Upper lobe of left lung (tissue), 6 donors: ENCODE data around the gene YY2. TPM values are rescaled to one million over a fixed set of nuclear protein-coding genes. Genes with fewer than 3 reads are reported as not detected.

ENCODE experiments used
- ATAC-seq, 2 donors: fragments of 200-7000 bp; cut with Tn5 transposase; one replicate each; pipeline ENCODE4 v1.9.1; 2022; ENCODE audit warnings: mild to moderate bottlenecking in 2 of 2, moderate library complexity in 2 of 2; ENCODE audit not compliant: low FRiP score in 2 of 2
- DNase-seq, 2 donors: peaks; one replicate each; pipeline ENCODE4 v3.0.0-alpha.2; 2019 to 2020
- H3K27ac ChIP-seq, 4 donors: fragments of 200-600 bp; sonication (generic); one replicate each; pipeline ENCODE4 v1.5.1; 2016 to 2019
- H3K27me3 ChIP-seq, 4 donors: fragments of 200-600 bp; sonication (generic); one replicate each; pipeline ENCODE4 v1.5.1; 2017 to 2019
- H3K36me3 ChIP-seq, 4 donors: fragments of 200-600 bp; sonication (generic); one replicate each; pipeline ENCODE4 v1.5.1; 2016 to 2019
- H3K4me1 ChIP-seq, 4 donors: fragments of 200-600 bp; sonication (generic); one replicate each; pipeline ENCODE4 v1.5.1; 2018 to 2019
- H3K4me3 ChIP-seq, 4 donors: fragments of 200-600 bp; sonication (generic); one replicate each; pipeline ENCODE4 v1.5.1; 2017 to 2019; ENCODE audit warnings: mild to moderate bottlenecking in 2 of 4, moderate library complexity in 1 of 4
- H3K9me3 ChIP-seq, 4 donors: fragments of 200-600 bp; sonication (generic); one replicate each; pipeline ENCODE4 v1.5.1; 2018 to 2019
- CTCF ChIP-seq, 6 experiments: fragments of 450-650 bp in 4 of 6; fragments of 200-600 bp in 2 of 6; sonication (generic) in 2 of 6; IDR thresholded peaks; one replicate each; pipeline ENCODE4 v1.5.1; 2016 to 2019; ENCODE audit warnings: antibody characterized with exemption in 6 of 6
- EP300 ChIP-seq, 4 donors: sonication (generic); formaldehyde crosslinking; IDR thresholded peaks; one replicate each; pipeline ENCODE4 v1.5.1; 2017; ENCODE audit warnings: antibody characterized with exemption in 4 of 4, control low read depth in 2 of 4
- POLR2A ChIP-seq, 4 donors: fragments of 450-650 bp; IDR thresholded peaks; one replicate each; pipeline ENCODE4 v1.5.1; 2016 to 2017; ENCODE audit warnings: antibody characterized with exemption in 4 of 4, mild to moderate bottlenecking in 2 of 4
- POLR2AphosphoS5 ChIP-seq, 2 donors: sonication (generic); formaldehyde crosslinking; IDR thresholded peaks; one replicate each; pipeline ENCODE4 v1.5.1; 2017; ENCODE audit warnings: antibody characterized with exemption in 2 of 2
- WGBS, 2 donors: methylation state at CpG; one replicate each; pipeline ENCODE4 v1.1.5; 2017 to 2018; 5-methylcytosine and 5-hydroxymethylcytosine counted together
- total RNA-seq, 6 donors: library from RNA; depleted of rRNA in 4 of 6; stranded (reverse); fragments of >200 nt in 4 of 6; gene quantifications; one replicate each; pipeline versions ENCODE4 v1.1.0 to v1.2.1, GENCODE V29; 2016 to 2021
- donor health status: DM: no; HTN: no; CAD: no; lungs with moderate emphysema.
- donor health status: DM: no; HTN: yes; CAD: no; lungs with severe emphysema.

Gene YY2
- total RNA-seq, 6 donors from 2014 or later, result 0.71 to 7.3 (median 3.0) TPM

- H3K4me3 ChIP-seq, result no peak overlapping the region
- DNase-seq, result no peak
- H3K27me3 ChIP-seq, result no peaks in the 10 kb centered on the region
- 85 to 93% methylated on average over 6 of the region's 6 CpGs for WGBS, 2 donors
- no peak overlapping the region for H3K27ac ChIP-seq
- no peaks in the 10 kb centered on the region for H3K9me3 ChIP-seq
- TF ChIP-seq POLR2A (IDR thresholded peaks at IDR 0.05), result no peak
- no peak for TF ChIP-seq EP300 (IDR thresholded peaks at IDR 0.05)
- no peak for TF ChIP-seq POLR2AphosphoS5 (IDR thresholded peaks at IDR 0.05)
- no peak for TF ChIP-seq CTCF (IDR thresholded peaks at IDR 0.05)
- peaks cover 0 to 15% (median 0%) of the 10 kb centered on the region in 4 donors for H3K36me3 ChIP-seq
- ATAC-seq, result no peak
- H3K4me1 ChIP-seq, result peaks cover 0 to 8% (median 2%) of the 10 kb centered on the region in 4 donors
Observed at GRCh38 chrX:21845096-21845495, 10.7 kb upstream of the YY2 start.

- no peaks in the 10 kb centered on the region for H3K4me1 ChIP-seq
- no peak for TF ChIP-seq CTCF (IDR thresholded peaks at IDR 0.05)
- TF ChIP-seq POLR2AphosphoS5 (IDR thresholded peaks at IDR 0.05), result no peak
- TF ChIP-seq EP300 (IDR thresholded peaks at IDR 0.05), result no peak
- ATAC-seq, result no peak
- no peaks in the 10 kb centered on the region for H3K9me3 ChIP-seq
- no peak overlapping the region for H3K27ac ChIP-seq
- H3K4me3 ChIP-seq, result no peak overlapping the region
- WGBS, 2 donors, result 89 to 93% methylated on average over 1 of the region's 1 CpG
- DNase-seq, result no peak
- peaks cover 0 to 15% (median 0%) of the 10 kb centered on the region in 4 donors for H3K36me3 ChIP-seq
- H3K27me3 ChIP-seq, result no peaks in the 10 kb centered on the region
Observed at GRCh38 chrX:21847342-21847741, 8.4 kb upstream of the YY2 start.

- no peak for TF ChIP-seq POLR2A (IDR thresholded peaks at IDR 0.05)
- TF ChIP-seq EP300 (IDR thresholded peaks at IDR 0.05), result no peak
- no peak for TF ChIP-seq POLR2AphosphoS5 (IDR thresholded peaks at IDR 0.05)
- TF ChIP-seq CTCF (IDR thresholded peaks at IDR 0.05), result no peak
- Histone ChIP-seq H3K9me3 (no peaks in the 10 kb centered on the region), H3K36me3 (peaks cover 0 to 14% (median 5%) of the 10 kb centered on the region in 4 donors), H3K27me3 (no peaks in the 10 kb centered on the region), H3K4me1 (no peaks in the 10 kb centered on the region), H3K27ac (no peak overlapping the region), H3K4me3 (no peak overlapping the region)
- no peak for ATAC-seq
- no peak for DNase-seq
Observed at GRCh38 chrX:21853578-21853977, 2.2 kb upstream of the YY2 start.

GRCh38 chrX:21856504-21856903 lies 717 bp downstream of the YY2 start:
- peak in 1 of 2 donors; percentile 6 for DNase-seq
- ATAC-seq, result no peak
- whole genome bisulfite sequencing, 2 donors, result 92 to 98% methylated on average over 13 to 21 of the region's 21 CpGs

More at GRCh38 chrX:21856504-21856903, 717 bp downstream of the YY2 start:
- no peaks in the 10 kb centered on the region for H3K27me3 ChIP-seq
- no peak overlapping the region for H3K4me3 ChIP-seq
- TF ChIP-seq POLR2A (IDR thresholded peaks at IDR 0.05) (no peak), CTCF (IDR thresholded peaks at IDR 0.05) (no peak), POLR2AphosphoS5 (IDR thresholded peaks at IDR 0.05) (no peak), EP300 (IDR thresholded peaks at IDR 0.05) (no peak)
- H3K4me1 ChIP-seq, result no peaks in the 10 kb centered on the region
- H3K9me3 ChIP-seq, result no peaks in the 10 kb centered on the region
- H3K36me3 ChIP-seq, result peaks cover 0 to 14% (median 5%) of the 10 kb centered on the region in 4 donors
- no peak overlapping the region for H3K27ac ChIP-seq
